T-cell (primary cell): ENCODE measurements around the gene PTS. TPM values are rescaled to one million over a fixed set of nuclear protein-coding genes. Genes with fewer than 3 reads are reported as not detected.
A peak's percentile ranks its signal among the peaks of the same experiment; 100 is the strongest.

Source experiments
- ATAC-seq, 4 experiments: fragments of 200-7000 bp in 3 of 4; fragments of 150-1000 bp in 1 of 4; cut with Tn5 transposase; replicated peaks in 1 of 4; 1 replicate in 3 of 4; 2 replicates in 1 of 4; pipeline ENCODE4 v1.10.0; 2021; ENCODE audit warnings: moderate library complexity in 3 of 4, mild to moderate bottlenecking in 2 of 4, moderate number of reproducible peaks in 1 of 4
- CTCF ChIA-PET, 2 donors: fragments of 300-600 bp; sonication (Branson Sonifier 250); formaldehyde crosslinking; loops; one replicate each; lab custom pipeline; 2022; ENCODE audit warnings: antibody characterized with exemption in 2 of 2; lab: Charles Lee
- POLR2A ChIA-PET, 2 donors: fragments of 300-600 bp; sonication (Branson Sonifier 250); formaldehyde crosslinking; loops; one replicate each; lab custom pipeline; 2022; ENCODE audit warnings: antibody characterized with exemption in 2 of 2; lab: Charles Lee
- DNase-seq, 35 experiments: peaks; one replicate each; pipeline versions ENCODE4 v3.0.0 to v3.0.0-alpha.2; 2013 to 2023
- H3K27ac ChIP-seq: one replicate; pipeline ENCODE4 v1.5.1; 2013; ENCODE audit warnings: low read length
- H3K27me3 ChIP-seq, 2 experiments: replicated peaks in 1 of 2; 1 replicate in 1 of 2; 2 replicates in 1 of 2; pipeline versions ENCODE4 v1.6.1 to v1.7.0; 2013; ENCODE audit warnings: low read length in 1 of 2, mixed read lengths in 1 of 2; ENCODE audit not compliant: control insufficient read depth in 2 of 2, insufficient read depth in 2 of 2; ENCODE audit errors: extremely low read depth in 1 of 2
- H3K36me3 ChIP-seq, 2 donors: 1 replicate in 1 of 2; 2 replicates in 1 of 2; pipeline versions ENCODE4 v1.6.1 to v1.7.0; 2013; ENCODE audit warnings: low read length in 1 of 2; ENCODE audit not compliant: control insufficient read depth in 2 of 2, insufficient read depth in 1 of 2; ENCODE audit errors: extremely low read depth in 1 of 2
- H3K4me1 ChIP-seq, 2 experiments: 1 replicate in 1 of 2; 2 replicates in 1 of 2; pipeline versions ENCODE4 v1.6.1 to v1.7.0; 2013; ENCODE audit warnings: low read length in 2 of 2, mixed read lengths in 1 of 2; ENCODE audit not compliant: insufficient read depth in 2 of 2, control insufficient read depth in 1 of 2; ENCODE audit errors: extremely low read depth in 1 of 2
- H3K4me3 ChIP-seq, 2 donors: 1 replicate in 1 of 2; 2 replicates in 1 of 2; pipeline versions ENCODE4 v1.5.1 to v1.7.0; 2013; ENCODE audit warnings: mild to moderate bottlenecking in 2 of 2, low read length in 1 of 2, moderate library complexity in 1 of 2; ENCODE audit not compliant: control insufficient read depth in 1 of 2; ENCODE audit errors: extremely low read depth in 1 of 2
- H3K9me3 ChIP-seq: 2 replicates; pipeline ENCODE4 v1.7.0; 2013
- H3K27ac Mint-ChIP-seq, 2 donors: one replicate each; pipeline ENCODE4 v1.8.0; 2020 to 2021; ENCODE audit warnings: mild to moderate bottlenecking in 2 of 2, mixed read lengths in 2 of 2
- H3K27me3 Mint-ChIP-seq, 2 donors: one replicate each; pipeline ENCODE4 v1.8.0; 2021 to 2022; ENCODE audit warnings: mixed read lengths in 2 of 2
- H3K36me3 Mint-ChIP-seq: one replicate; pipeline ENCODE4 v1.8.0; 2021; ENCODE audit warnings: mixed read lengths
- H3K4me1 Mint-ChIP-seq, 3 donors: one replicate each; pipeline ENCODE4 v1.8.0; 2020 to 2022; ENCODE audit warnings: mixed read lengths in 3 of 3, mild to moderate bottlenecking in 1 of 3
- H3K4me3 Mint-ChIP-seq, 3 donors: one replicate each; pipeline ENCODE4 v1.8.0; 2020 to 2022; ENCODE audit warnings: mild to moderate bottlenecking in 3 of 3, mixed read lengths in 3 of 3, moderate library complexity in 3 of 3
- H3K9me3 Mint-ChIP-seq, 3 donors: one replicate each; pipeline ENCODE4 v1.8.0; 2020 to 2022; ENCODE audit warnings: mixed read lengths in 3 of 3
- WGBS: methylation state at CpG from one replicate; pipeline ENCODE4 v1.1.5; 2013; ENCODE audit warnings: missing lambda C conversion rate; ENCODE audit not compliant: insufficient coverage; 5-methylcytosine and 5-hydroxymethylcytosine counted together
- total RNA-seq, 35 experiments: library from RNA in 6 of 35; stranded (reverse) in 6 of 35; fragments of 120-200 nt in 1 of 35; gene quantifications; one replicate each; pipeline versions ENCODE4 v1.2.1 to v1.2.4 and lab custom pipeline; 2013 to 2026

Gene PTS
- total RNA-seq, result 10 to 100 TPM; 15.1 to 65.8 (median 21.0) TPM
- total RNA-seq (2013), result 33.1 TPM
- 11.1 to 45.8 (median 16.3) reads per million in 29 experiments for total RNA-seq (lab: John Stamatoyannopoulos, UW)

DNA sequence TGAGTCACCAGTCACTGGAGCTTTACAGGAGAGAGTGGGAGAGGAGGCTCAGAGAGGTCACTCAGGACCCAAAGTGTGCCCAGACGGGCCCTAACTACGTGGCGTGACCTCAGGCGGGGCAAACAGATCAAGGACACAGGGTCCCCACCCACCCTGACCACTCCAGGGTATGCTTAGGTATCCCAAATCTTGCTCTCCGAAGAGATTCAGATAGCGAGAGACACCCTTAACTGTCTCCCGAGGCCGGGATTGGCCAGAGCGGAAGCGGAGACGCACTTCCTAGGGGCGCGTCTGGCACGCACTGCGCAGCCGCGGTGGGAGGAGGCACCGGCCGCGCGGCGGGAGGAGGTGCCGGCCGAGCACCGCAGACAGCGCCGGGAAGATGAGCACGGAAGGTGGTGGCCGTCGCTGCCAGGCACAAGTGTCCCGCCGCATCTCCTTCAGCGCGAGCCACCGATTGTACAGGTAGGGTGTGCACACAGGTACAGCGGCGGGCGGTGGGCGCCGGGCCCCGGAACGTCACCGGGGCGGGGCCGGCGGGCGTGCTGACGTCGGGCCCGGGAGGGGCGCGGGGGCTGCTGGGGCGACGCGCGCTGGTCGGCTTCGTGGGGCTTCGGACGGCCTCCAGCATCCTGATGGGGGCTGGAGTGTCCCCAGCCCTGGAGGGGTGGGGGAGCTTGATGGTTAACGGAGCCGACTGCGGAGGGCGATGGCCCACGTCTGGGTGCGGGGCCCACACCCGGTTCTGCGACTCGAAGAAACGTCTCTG, at the start of gene PTS:
TSS of gene PTS (plus strand) at position 367 of the 769 bp plus-strand sequence. CDS start at position 383, 16 bp downstream.
- peaks cover 26% of the 10 kb centered on the region for H3K36me3 Mint-ChIP-seq
- ATAC-seq, result peak; percentile 90 to 95 (median 94)
- under 1% methylated on average over 68 of the region's 70 CpGs for WGBS

DNA sequence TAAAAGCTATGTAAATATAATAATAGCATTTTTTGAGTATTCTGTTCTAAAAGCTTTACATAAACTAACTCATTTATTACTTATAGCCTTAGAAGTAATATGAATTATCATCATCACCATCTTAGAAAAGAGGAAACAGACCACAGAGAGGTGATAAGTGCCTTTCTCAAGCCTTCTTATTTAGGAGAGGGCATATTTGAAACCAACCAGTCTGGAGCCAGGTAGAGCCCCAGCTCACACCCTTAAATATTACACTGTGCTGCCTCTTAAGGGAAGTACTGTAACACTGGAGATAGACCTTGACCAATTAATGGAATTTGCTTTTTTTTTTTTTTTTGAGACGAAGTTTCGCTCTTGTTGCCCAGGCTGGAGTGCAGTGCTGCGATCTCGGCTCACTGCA, 48.6 kb upstream of the PTS start:
- Histone ChIP-seq H3K27me3 (peaks cover 0 to 4% of the 10 kb centered on the region in 2 experiments), H3K27ac (no peak overlapping the region), H3K9me3 (no peaks in the 10 kb centered on the region), H3K36me3 (no peaks in the 10 kb centered on the region), H3K4me3 (no peak overlapping the region), H3K4me1 (peaks cover 0 to 4% of the 10 kb centered on the region in 2 experiments)
- no peak for ATAC-seq
- Mint-ChIP-seq H3K36me3 (peaks cover 13% of the 10 kb centered on the region), H3K27ac (no peak overlapping the region), H3K9me3 (peaks cover 0 to 6% (median 0%) of the 10 kb centered on the region in 3 donors), H3K4me3 (no peak overlapping the region), H3K27me3 (peaks cover 24 to 32% of the 10 kb centered on the region in 2 donors), H3K4me1 (peaks cover 9 to 15% (median 14%) of the 10 kb centered on the region in 3 donors)
- POLR2A ChIA-PET, result interaction anchor here in 1 of 2 donors (0.5 kb wide), 1 partner anchor 297 kb away, joined by 8 read pairs; no protein-coding TSS in a partner anchor
- no peak for DNase-seq
- CTCF ChIA-PET, result interaction anchor here (0.6 to 1.3 kb wide), 4 partner anchors 8 to 564 kb away, joined by 3 to 5 read pairs (median 4); no protein-coding TSS in a partner anchor
- WGBS, result 20% methylated on average over 1 of the region's 4 CpGs

More for the DNA sequence above, at the start of gene PTS:
- Mint-ChIP-seq H3K9me3 (no peaks in the 10 kb centered on the region), H3K27me3 (no peaks in the 10 kb centered on the region), H3K4me3 (peak within 1 kb of the TSS; percentile 87 to 89 (median 89)), H3K4me1 (peaks cover 16 to 33% (median 30%) of the 10 kb centered on the region in 3 donors), H3K27ac (peak within 1 kb of the TSS; percentile 96 to 97)
- H3K9me3 ChIP-seq, result no peaks in the 10 kb centered on the region
- peak; percentile 68 to 91 (median 77) for DNase-seq
- peak within 1 kb of the TSS; percentile 95 for H3K4me3 ChIP-seq
- ChIA-PET CTCF (interaction anchor here in 1 of 2 donors (0.7 to 2.0 kb wide), 4 partner anchors 53 to 685 kb away, joined by 4 to 12 read pairs (median 7); no protein-coding TSS in a partner anchor), POLR2A (interaction anchor here (0.5 to 0.7 kb wide), 4 partner anchors 53 to 1165 kb away, joined by 3 to 13 read pairs (median 5); no protein-coding TSS in a partner anchor)
- H3K27ac ChIP-seq, result peak within 1 kb of the TSS; percentile 99
- peaks cover 0 to 4% of the 10 kb centered on the region in 2 experiments for H3K27me3 ChIP-seq
- peaks cover 13 to 17% of the 10 kb centered on the region in 2 experiments for H3K4me1 ChIP-seq
- peaks cover 3 to 17% of the 10 kb centered on the region in 2 donors for H3K36me3 ChIP-seq

DNA sequence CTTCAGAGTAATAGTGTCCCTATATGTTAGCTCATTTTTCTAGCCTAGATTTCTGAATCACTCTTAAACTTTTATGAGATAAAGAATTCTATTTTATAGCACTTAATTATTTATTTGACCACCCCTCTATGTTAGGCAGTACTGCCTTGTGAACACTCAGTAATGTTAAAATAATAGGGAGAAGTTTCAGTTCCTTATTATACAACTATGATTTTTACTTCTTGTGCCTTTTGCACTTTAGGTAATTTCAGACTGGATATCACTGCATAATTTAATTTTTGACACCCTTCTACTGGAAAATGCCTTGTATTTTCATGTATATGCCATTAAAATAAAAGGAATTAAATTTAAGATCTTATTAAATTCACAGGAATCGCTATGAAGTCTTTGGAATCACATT, 47.8 kb upstream of the PTS start:
- H3K9me3 Mint-ChIP-seq, result peaks cover 0 to 6% (median 0%) of the 10 kb centered on the region in 3 donors
- peaks cover 24 to 32% of the 10 kb centered on the region in 2 donors for H3K27me3 Mint-ChIP-seq
- no peaks in the 10 kb centered on the region for H3K36me3 ChIP-seq
- no peak overlapping the region for H3K4me3 ChIP-seq
- ChIA-PET CTCF (interaction anchor here (0.7 to 1.3 kb wide), 2 partner anchors 9 to 565 kb away, joined by 3 to 4 read pairs; no protein-coding TSS in a partner anchor), POLR2A (no interaction called here)
- H3K27ac Mint-ChIP-seq, result no peak overlapping the region
- WGBS, result no CpG with 5 or more reads among the region's 1 CpG
- H3K9me3 ChIP-seq, result no peaks in the 10 kb centered on the region
- H3K4me1 ChIP-seq, result peaks cover 0 to 4% of the 10 kb centered on the region in 2 experiments
- peaks cover 13% of the 10 kb centered on the region for H3K36me3 Mint-ChIP-seq
- H3K27ac ChIP-seq, result no peak overlapping the region
- peaks cover 9 to 15% (median 14%) of the 10 kb centered on the region in 3 donors for H3K4me1 Mint-ChIP-seq
- H3K4me3 Mint-ChIP-seq, result no peak overlapping the region
- ATAC-seq, result no peak
- peaks cover 0 to 4% of the 10 kb centered on the region in 2 experiments for H3K27me3 ChIP-seq
- DNase-seq, result no peak

DNA sequence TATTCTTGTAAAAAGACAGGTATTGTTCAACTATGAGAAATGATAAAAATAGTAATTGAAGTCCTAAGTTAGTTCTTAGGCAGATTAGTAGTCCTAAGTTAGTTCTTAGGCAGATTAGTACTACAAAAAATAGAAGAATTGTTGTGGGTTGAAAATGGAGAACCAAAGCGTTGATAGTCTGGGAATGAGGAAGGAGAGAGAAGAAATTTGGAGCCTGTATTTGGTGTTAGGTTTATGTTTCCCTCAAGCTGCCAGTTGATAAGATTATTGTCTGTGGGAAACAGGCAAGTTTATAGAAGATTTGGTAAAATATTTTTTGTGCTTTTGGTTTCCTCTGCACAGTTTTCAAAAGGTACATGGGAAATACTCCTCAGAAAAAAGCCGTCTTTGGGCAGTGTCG, 47.3 kb upstream of the PTS start:
- Mint-ChIP-seq H3K9me3 (peaks cover 0 to 6% (median 0%) of the 10 kb centered on the region in 3 donors), H3K27me3 (peaks cover 24 to 32% of the 10 kb centered on the region in 2 donors), H3K4me1 (peaks cover 9 to 15% (median 14%) of the 10 kb centered on the region in 3 donors), H3K4me3 (no peak overlapping the region), H3K36me3 (peaks cover 13% of the 10 kb centered on the region), H3K27ac (no peak overlapping the region)
- WGBS, result 25% methylated on average over 3 of the region's 3 CpGs
- H3K27ac ChIP-seq, result no peak overlapping the region
- H3K9me3 ChIP-seq, result no peaks in the 10 kb centered on the region
- peaks cover 0 to 4% of the 10 kb centered on the region in 2 experiments for H3K27me3 ChIP-seq
- ChIA-PET POLR2A (no interaction called here), CTCF (interaction anchor here in 1 of 2 donors (1.3 kb wide), 1 partner anchor 10 kb away, joined by 3 read pairs; no protein-coding TSS in a partner anchor)
- DNase-seq (no peak), ATAC-seq (no peak)
- peaks cover 0 to 4% of the 10 kb centered on the region in 2 experiments for H3K4me1 ChIP-seq
- H3K4me3 ChIP-seq, result no peak overlapping the region
- H3K36me3 ChIP-seq, result no peaks in the 10 kb centered on the region

DNA sequence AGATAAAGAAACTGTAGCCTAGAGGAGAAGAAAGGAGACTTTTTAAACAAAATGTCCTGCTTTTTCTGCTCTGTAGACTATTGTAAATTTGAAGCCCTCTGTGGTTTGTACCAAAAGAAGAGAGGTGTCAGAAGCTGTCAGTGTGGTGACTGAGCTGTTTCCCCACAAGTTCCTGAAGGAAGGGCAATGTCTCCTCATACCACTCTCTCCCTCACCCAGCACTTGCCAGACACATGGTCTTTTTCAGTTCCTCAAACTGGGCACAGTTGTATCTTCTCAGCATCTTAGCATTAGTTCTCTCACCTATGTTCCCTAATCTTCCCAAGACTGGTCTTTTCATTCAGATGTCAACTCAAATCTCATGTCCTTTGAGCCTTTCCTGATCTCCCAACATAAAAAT, 46.6 kb upstream of the PTS start:
- H3K4me3 Mint-ChIP-seq, result no peak overlapping the region
- ChIA-PET CTCF (no interaction called here), POLR2A (no interaction called here)
- Histone ChIP-seq H3K27ac (no peak overlapping the region), H3K9me3 (no peaks in the 10 kb centered on the region), H3K4me3 (no peak overlapping the region), H3K27me3 (peaks cover 0 to 4% of the 10 kb centered on the region in 2 experiments), H3K36me3 (no peaks in the 10 kb centered on the region), H3K4me1 (peaks cover 0 to 4% of the 10 kb centered on the region in 2 experiments)
- no peak overlapping the region for H3K27ac Mint-ChIP-seq
- H3K36me3 Mint-ChIP-seq, result peaks cover 13% of the 10 kb centered on the region
- peaks cover 0 to 6% (median 0%) of the 10 kb centered on the region in 3 donors for H3K9me3 Mint-ChIP-seq
- ATAC-seq (no peak), DNase-seq (peak in 1 of 35 experiments; percentile 1)
- peaks cover 23 to 30% of the 10 kb centered on the region in 2 donors for H3K27me3 Mint-ChIP-seq
- peaks cover 8 to 13% (median 12%) of the 10 kb centered on the region in 3 donors for H3K4me1 Mint-ChIP-seq

DNA sequence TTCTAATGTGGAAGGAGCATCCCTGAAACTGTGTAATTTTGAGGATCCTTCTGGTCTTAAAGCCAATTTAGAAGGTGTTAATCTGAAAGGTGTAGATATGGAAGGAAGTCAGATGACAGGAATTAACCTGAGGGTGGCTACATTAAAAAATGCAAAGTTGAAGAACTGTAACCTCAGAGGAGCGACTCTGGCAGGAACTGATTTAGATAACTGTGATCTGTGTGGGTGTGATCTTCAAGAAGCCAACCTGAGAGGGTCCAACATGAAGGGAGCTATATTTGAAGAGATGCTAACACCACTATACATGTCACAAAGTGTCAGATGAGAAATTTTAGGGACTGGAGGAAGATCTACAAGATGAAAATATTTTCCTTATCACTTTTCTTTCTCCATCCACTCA, 43.4 kb upstream of the PTS start:
- WGBS, result no CpG with 5 or more reads among the region's 1 CpG
- no peak for ATAC-seq
- peaks cover 0 to 6% (median 0%) of the 10 kb centered on the region in 3 donors for H3K9me3 Mint-ChIP-seq

More for the DNA sequence above, 43.4 kb upstream of the PTS start:
- Histone ChIP-seq H3K27ac (no peak overlapping the region), H3K27me3 (no peaks in the 10 kb centered on the region), H3K4me1 (no peaks in the 10 kb centered on the region), H3K9me3 (no peaks in the 10 kb centered on the region), H3K36me3 (no peaks in the 10 kb centered on the region), H3K4me3 (no peak overlapping the region)
- POLR2A ChIA-PET, result no interaction called here
- peaks cover 0 to 4% (median 0%) of the 10 kb centered on the region in 3 donors for H3K4me1 Mint-ChIP-seq
- CTCF ChIA-PET, result no interaction called here
- no peak overlapping the region for H3K4me3 Mint-ChIP-seq
- peaks cover 14 to 16% of the 10 kb centered on the region in 2 donors for H3K27me3 Mint-ChIP-seq
- no peak for DNase-seq
- no peak overlapping the region for H3K27ac Mint-ChIP-seq
- H3K36me3 Mint-ChIP-seq, result peaks cover 13% of the 10 kb centered on the region
